Testis (tissue), 3 donors: ENCODE results near the gene ADCY5. TPM values are rescaled to one million over a fixed set of nuclear protein-coding genes. Genes with fewer than 3 reads are reported as not detected.

Source experiments
- DNase-seq: peaks from one replicate; pipeline ENCODE4 v3.0.0-alpha.2; 2019
- H3K27ac ChIP-seq, 2 donors: fragments of 200-600 bp; sonication (generic); one replicate each; pipeline ENCODE4 v1.5.1; 2019
- H3K27me3 ChIP-seq: fragments of 200-600 bp; sonication (generic); one replicate; pipeline ENCODE4 v1.5.1; 2019
- H3K36me3 ChIP-seq: fragments of 200-600 bp; sonication (generic); one replicate; pipeline ENCODE4 v1.5.1; 2017; ENCODE audit warnings: low read depth; ENCODE audit errors: missing control alignments
- H3K4me1 ChIP-seq: fragments of 200-600 bp; sonication (generic); one replicate; pipeline ENCODE4 v1.5.1; 2019
- H3K4me3 ChIP-seq, 2 donors: fragments of 200-600 bp; sonication (generic); one replicate each; pipeline ENCODE4 v1.5.1; 2017 to 2019
- H3K9me3 ChIP-seq: fragments of 200-600 bp; sonication (generic); one replicate; pipeline ENCODE4 v1.5.1; 2017
- POLR2A ChIP-seq: fragments of 450-650 bp; IDR thresholded peaks from one replicate; pipeline ENCODE4 v1.6.1; 2017; ENCODE audit warnings: antibody characterized with exemption, mild to moderate bottlenecking, moderate library complexity
- WGBS, 2 donors: methylation state at CpG; one replicate each; pipeline ENCODE4 v1.1.5; 2018; 5-methylcytosine and 5-hydroxymethylcytosine counted together
- intact Hi-C: fragments of 100-400 bp; cut with DNase I; formaldehyde crosslinking; loops from one replicate; pipeline ENCODE4 v1.15.1; 2023; ENCODE audit warnings: low total_unique reads
- polyA plus RNA-seq: library from polyadenylated mRNA; stranded (reverse); fragments of 350-450 nt; fragmentation: Illumina TruSeq; extraction: RNeasy Lipid Tissue Mini Kit (QIAGEN cat#74804); gene quantifications from one replicate; pipeline ENCODE4 v1.2.3, GENCODE V29; 2014; ENCODE audit warnings: low read depth, low replicate concordance; ENCODE audit not compliant: insufficient read depth
- total RNA-seq, 2 donors: library from RNA; depleted of rRNA; stranded (reverse); fragments of >200 nt; gene quantifications; one replicate each; pipeline ENCODE4 v1.2.3, GENCODE V29; 2016
- TF ChIP-seq, protein P1 (sequence below), 3 experiments: fragments of 450-650 bp in 2 of 3; fragments of 200-600 bp in 1 of 3; sonication (generic) in 1 of 3; IDR thresholded peaks; one replicate each; pipeline ENCODE4 v1.5.1; 2016 to 2019; ENCODE audit warnings: antibody characterized with exemption in 3 of 3, mild to moderate bottlenecking in 2 of 3, moderate library complexity in 1 of 3

Gene ADCY5
- total and polyA plus RNA-seq, 3 donors from 2014 or later, result 16.5 to 41.6 (median 33.6) TPM

DNA sequence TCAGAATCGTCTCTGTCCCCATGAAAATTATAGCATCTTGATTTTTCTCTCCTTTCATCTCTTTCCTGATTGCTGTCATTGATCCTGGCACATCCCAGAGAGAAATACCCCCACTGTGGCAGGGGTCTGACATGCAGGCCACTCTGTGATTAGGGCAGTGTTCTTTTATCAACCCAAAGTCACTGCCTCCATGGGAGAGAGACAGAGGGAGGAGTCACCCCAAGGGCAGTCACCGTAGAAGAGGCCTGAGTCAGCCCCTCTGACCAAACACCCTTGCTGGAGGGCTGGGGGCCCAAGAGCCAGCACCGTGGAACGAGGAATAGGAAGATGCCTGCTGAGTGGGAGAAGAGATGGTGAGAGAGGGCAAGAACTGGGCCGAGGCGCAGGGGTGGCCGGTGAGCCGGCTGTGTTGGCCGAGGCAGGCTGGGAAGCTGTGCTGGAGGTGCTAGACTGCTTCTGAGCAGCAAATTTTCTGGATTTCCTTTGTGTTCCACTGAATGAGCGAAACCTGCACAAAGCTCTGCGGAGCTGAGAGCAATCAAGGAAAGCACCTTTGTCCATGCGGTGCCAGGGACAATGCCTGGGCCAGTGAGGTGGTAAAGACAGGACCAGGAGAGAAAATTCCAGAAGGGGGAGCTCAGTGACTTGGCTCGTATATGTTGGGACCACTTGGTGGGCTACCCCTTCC lies 103.8 kb downstream of the ADCY5 start:
- Histone ChIP-seq H3K27me3 (no peaks in the 10 kb centered on the region), H3K4me1 (peaks cover 32% of the 10 kb centered on the region), H3K36me3 (no peaks in the 10 kb centered on the region), H3K27ac (peak overlapping the region in 1 of 2 donors; percentile 78), H3K9me3 (no peaks in the 10 kb centered on the region), H3K4me3 (no peak overlapping the region)
- intact Hi-C loops, result no loop called here
- no peak for DNase-seq
- WGBS, 2 donors, result 76 to 80% methylated on average over 9 to 13 of the region's 13 CpGs
- TF ChIP-seq POLR2A, result no peak
- TF ChIP-seq, protein P1, sequence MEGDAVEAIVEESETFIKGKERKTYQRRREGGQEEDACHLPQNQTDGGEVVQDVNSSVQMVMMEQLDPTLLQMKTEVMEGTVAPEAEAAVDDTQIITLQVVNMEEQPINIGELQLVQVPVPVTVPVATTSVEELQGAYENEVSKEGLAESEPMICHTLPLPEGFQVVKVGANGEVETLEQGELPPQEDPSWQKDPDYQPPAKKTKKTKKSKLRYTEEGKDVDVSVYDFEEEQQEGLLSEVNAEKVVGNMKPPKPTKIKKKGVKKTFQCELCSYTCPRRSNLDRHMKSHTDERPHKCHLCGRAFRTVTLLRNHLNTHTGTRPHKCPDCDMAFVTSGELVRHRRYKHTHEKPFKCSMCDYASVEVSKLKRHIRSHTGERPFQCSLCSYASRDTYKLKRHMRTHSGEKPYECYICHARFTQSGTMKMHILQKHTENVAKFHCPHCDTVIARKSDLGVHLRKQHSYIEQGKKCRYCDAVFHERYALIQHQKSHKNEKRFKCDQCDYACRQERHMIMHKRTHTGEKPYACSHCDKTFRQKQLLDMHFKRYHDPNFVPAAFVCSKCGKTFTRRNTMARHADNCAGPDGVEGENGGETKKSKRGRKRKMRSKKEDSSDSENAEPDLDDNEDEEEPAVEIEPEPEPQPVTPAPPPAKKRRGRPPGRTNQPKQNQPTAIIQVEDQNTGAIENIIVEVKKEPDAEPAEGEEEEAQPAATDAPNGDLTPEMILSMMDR (IDR thresholded peaks at IDR 0.05), result no peak

DNA sequence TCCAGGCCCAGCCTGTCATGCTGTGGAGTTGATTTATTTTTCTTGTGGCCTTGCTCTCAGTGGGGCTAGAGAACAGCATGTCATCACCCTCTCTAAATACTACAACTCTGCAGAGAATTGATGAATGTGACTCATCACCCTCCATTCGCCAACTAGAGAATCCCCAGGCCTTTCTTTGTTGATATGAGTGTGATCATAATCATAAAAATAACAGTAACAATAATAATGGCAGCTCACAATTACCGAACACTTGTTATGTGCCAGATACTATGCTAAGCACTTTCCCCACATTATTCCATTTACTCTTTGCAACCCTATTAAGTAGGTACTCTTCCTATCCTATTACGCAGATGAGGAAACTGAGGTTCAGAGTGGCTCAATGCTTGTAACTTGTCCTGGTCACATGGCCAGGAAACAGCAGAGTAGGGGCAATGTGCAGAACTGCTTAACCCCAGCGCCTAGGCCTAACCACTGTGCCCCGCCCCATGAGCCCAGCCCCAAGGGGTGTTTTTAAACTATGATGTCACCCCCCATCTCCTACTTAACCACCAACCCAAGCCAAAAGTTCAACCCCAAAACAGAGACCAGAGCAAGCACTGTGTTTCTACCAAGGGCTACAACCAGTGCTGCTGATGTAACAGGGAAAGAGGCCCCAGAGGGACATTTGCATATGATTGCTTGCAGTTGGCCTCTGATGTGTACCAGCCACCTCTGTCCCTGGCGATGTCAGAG lies 104.5 kb downstream of the ADCY5 start:
- 76 to 81% methylated on average over 6 of the region's 6 CpGs for WGBS, 2 donors
- no peak for DNase-seq
- Histone ChIP-seq H3K4me3 (no peak overlapping the region), H3K27ac (peak overlapping the region in 1 of 2 donors; percentile 78), H3K36me3 (no peaks in the 10 kb centered on the region), H3K9me3 (no peaks in the 10 kb centered on the region), H3K27me3 (no peaks in the 10 kb centered on the region), H3K4me1 (peaks cover 32% of the 10 kb centered on the region)
- intact Hi-C loops, result no loop called here
- TF ChIP-seq, protein P1 (IDR thresholded peaks at IDR 0.05), result no peak
- TF ChIP-seq POLR2A, result no peak

DNA sequence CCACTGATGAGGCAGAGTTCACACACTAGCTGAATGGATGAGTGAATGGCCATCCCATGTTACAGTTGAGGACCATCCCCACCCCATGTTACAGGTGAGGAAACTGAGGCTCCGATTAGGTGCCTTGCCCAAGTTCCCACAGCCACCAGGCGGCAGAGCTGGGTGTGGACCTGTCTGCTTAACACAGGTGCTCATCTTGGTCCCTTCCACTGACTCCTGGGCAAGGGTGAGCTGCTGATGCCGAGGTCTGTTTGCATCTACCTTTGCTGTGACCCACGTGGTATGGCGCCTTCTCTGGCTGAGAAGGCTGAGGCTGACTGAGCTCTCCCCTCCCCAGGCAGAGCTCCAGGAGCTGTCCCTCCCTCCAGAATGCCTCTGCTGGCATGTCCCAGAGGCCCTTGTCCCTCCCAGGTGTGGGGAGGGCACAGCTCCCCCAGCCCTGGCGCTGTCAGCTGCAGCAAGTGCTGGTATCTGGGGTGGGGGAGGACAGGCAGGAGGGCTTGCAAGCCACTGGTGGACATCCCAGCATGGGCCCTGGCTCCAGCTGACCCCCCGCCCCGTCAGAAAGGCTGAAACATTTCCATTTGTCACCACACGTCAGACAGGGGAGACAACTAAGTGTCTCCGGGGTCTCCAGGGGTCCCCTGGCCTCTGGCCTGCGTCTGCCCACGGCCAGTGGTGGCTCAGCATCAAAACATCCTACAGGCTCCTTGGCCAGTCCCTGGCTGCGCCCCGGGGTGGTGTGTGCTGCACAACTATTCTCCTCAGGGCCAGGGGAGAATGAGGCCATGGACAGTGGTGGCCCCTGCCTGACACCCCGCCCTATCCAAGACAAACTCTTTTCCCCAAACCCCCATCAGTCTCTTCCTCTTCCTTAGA lies 105.4 kb downstream of the ADCY5 start:
- H3K9me3 ChIP-seq, result no peaks in the 10 kb centered on the region
- 70 to 73% methylated on average over 4 to 15 of the region's 15 CpGs for WGBS, 2 donors
- no peaks in the 10 kb centered on the region for H3K27me3 ChIP-seq
- intact Hi-C loops, result no loop called here
- H3K4me3 ChIP-seq, result no peak overlapping the region
- no peaks in the 10 kb centered on the region for H3K36me3 ChIP-seq
- no peak for DNase-seq
- no peak for TF ChIP-seq POLR2A
- TF ChIP-seq, protein P1 (IDR thresholded peaks at IDR 0.05), result no peak
- H3K27ac ChIP-seq, result peak overlapping the region in 1 of 2 donors; percentile 78
- peaks cover 37% of the 10 kb centered on the region for H3K4me1 ChIP-seq

DNA sequence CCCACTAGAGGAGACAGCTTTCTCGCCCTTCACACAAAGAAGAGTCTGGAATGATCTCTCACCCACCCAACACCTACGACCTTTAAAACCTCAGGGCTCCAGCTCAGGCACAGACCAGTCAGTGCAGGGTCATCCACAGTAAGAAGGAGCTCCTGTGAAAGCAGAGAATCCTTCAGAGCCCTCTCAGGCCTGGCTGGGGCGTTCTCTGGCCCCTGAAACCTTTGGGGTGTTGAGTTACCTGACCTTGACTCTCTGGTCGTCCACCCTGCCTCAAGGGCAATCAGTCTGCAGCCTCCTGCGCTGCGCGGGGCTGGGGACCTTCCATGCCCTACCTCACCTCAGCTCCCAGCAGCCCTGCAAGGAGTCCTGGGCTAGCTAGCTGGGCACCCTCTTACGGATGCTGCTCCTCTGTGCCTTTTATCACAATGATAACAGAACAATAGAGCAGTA lies 106.2 kb downstream of the ADCY5 start:
- H3K4me1 ChIP-seq, result peaks cover 35% of the 10 kb centered on the region
- H3K27me3 ChIP-seq, result no peaks in the 10 kb centered on the region
- TF ChIP-seq, protein P1 (IDR thresholded peaks at IDR 0.05), result no peak
- TF ChIP-seq POLR2A, result no peak
- no peaks in the 10 kb centered on the region for H3K9me3 ChIP-seq
- H3K4me3 ChIP-seq, result no peak overlapping the region
- H3K36me3 ChIP-seq, result no peaks in the 10 kb centered on the region
- DNase-seq, result no peak
- 50 to 65% methylated on average over 8 of the region's 8 CpGs for WGBS, 2 donors
- intact Hi-C loops, result no loop called here
- H3K27ac ChIP-seq, result peak overlapping the region in 1 of 2 donors; percentile 50
